Stimulated activated CD8-positive, alpha-beta memory T cell treated with anti-CD3 and anti-CD28 coated beads, Interleukin-15, amount 100 ng/mL, for 48 hours (primary cell): ENCODE measurements around the gene CYSLTR1.
"Not testable (repeated sequence)": the region's sequence is repeated elsewhere in the genome, so short reads cannot be mapped to it uniquely, and the experiment has no call there.

Source experiments
- DNase-seq, 2 donors: peaks; one replicate each; pipeline ENCODE4 v3.0.0-alpha.2; 2020; ENCODE audit warnings: low read depth in 2 of 2

The CYSLTR1 gene, protein sequence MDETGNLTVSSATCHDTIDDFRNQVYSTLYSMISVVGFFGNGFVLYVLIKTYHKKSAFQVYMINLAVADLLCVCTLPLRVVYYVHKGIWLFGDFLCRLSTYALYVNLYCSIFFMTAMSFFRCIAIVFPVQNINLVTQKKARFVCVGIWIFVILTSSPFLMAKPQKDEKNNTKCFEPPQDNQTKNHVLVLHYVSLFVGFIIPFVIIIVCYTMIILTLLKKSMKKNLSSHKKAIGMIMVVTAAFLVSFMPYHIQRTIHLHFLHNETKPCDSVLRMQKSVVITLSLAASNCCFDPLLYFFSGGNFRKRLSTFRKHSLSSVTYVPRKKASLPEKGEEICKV

DNA sequence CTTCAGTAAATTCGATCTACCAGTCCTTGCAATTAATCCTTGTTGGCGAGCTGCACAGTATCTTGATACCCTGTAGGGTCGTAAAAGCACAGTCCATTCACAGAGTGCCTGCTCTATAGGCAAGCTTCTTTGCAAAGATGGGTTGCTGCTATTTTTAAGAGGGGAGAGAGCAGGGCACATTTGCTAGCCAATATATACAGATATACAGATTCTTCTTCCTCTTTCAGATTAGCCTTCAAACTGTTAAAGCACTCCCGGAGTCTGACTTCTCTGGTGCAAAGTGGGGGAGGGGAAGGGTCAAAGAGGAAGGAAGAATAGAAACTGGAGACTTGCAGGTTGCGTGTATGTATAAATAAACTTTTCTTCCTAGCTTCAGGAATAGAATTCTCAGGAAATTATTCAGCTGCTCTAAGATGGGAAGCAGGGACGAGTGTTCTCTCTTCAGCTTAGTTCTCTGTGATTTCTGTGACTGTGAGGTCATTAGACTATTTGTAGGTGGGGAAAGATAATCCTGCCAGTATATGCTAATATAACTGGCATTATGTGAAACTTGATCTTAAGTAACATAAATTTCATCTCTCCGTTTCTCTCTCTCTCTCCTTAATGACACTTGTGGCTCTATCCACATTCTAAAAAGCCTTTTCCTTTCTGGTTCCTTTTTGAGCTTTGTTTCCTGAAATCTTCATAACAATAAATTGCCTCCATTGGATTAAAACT lies at the start of gene CYSLTR1:
Gene CYSLTR1, minus strand, starts transcription at position 242 of the 717 bp plus-strand sequence. CDS start 53,865 bp downstream, outside the sequence.
- no peak for DNase-seq

- no peak for DNase-seq
Measured at GRCh38 chrX:78377186-78377585, 49.8 kb upstream of the CYSLTR1 start.

DNA sequence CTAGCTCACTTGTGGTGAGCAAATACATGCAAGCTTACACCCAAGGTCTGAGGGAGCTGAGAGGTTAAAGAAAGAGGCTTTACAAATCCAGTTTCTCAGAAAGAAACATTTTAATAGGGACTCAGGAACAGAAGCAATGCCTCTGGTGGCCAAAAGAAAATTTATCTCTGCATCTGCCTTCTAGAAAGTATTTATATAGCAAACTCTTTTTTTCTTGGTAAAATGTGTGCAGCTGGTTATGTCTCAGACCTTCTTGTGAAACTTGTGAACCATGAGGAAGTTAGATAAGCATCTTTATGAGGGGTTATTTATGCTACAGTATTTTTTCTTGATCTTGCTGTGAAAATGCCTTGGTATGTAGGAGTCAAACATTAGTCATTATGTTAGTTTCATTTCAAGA lies 48.5 kb upstream of the CYSLTR1 start:
- DNase-seq: no peak

DNA sequence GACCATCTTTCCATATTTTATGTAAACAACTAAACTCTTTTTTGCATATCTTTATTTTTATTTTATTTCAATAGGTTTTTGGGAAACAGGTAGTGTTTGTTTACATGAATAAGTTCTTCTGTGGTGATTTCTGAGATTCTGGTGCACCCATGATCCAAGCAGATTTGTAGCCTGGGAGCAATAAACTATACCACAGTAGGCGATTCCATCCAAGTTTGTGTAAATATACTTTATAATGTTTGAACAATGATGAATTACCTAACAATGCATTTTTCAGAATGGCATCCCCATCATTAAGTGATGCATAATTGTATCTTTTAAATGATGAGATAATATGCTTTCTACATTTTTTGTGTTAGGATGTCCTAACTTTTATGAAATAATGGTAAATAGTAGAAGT lies 39.2 kb upstream of the CYSLTR1 start:
- no peak for DNase-seq

DNA sequence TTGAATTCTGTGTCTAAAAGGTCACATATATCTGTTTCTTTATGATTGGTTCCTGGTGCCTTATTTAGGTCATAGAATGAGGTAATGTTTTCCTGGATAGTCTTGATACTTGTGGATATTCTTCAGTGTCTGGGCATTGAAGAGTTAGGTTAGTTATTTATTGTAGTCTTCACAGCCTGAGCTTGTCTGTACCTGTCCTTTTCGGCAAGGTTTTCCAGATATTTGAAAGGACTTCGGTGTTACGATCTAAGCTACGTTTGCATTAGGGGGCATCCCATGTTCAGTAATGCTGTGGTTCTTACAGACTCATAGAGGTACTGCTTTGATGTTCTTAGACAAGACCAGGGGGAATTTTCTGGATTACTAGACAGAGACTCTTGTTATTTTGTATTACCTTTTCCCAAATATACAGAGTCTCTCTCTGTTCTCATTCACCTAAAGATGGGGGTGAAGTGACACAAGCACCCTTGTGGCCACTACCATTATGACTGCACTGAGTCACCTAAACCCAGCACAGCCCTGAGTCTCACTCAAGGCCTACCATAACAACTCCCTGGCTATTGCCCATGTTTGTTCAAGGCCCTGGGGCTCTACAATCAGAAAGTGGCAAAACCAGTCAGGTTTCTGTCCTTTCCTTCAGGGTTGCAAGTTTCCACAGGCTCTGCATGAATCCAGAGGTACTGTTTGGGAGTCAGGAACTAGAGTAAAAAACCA lies 30.1 kb upstream of the CYSLTR1 start:
- no peak for DNase-seq

DNA sequence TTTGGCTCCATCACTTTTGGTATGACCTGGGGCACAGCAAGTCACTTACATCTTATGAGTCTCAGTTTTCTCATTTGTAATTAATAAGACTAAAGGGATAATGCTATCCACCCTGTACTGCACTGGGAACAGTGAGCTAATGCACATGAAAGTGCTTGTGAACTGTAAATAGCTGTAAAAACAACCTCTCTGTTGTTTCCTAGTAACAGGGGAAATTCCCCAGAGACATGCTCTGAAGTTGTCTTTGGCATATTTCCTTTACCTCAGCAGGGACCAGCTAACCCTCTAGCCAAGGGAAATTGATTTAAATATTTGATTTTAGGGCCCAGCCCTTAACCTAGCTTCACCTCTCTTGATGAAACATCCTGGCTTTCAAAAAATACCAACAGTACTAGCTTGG lies 6.1 kb upstream of the CYSLTR1 start:
- DNase-seq: no peak

- no peak for DNase-seq
Measured at GRCh38 chrX:78331708-78332107, 4.3 kb upstream of the CYSLTR1 start.

GRCh38 chrX:78330540-78330939 lies 3.1 kb upstream of the CYSLTR1 start:
- no peak for DNase-seq

DNA sequence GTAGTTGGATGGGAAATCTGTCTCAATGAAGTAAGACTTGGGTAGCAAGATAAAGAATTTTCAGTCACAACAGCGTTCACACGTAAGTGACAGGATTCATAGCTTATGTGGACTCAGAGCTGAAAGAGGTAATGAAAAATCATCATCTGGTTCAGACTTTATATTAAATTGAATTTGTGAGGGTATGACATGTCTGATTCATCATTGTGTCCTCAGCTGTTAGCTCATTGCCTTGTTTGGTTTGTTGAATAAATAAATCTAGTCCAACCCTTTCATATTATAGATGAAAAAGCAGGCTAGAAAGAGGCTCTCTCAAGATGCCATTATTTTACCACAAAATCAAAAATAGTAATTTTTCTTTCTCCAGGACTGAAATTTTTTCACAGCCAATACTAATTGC lies 2.7 kb upstream of the CYSLTR1 start:
- no peak for DNase-seq

DNA sequence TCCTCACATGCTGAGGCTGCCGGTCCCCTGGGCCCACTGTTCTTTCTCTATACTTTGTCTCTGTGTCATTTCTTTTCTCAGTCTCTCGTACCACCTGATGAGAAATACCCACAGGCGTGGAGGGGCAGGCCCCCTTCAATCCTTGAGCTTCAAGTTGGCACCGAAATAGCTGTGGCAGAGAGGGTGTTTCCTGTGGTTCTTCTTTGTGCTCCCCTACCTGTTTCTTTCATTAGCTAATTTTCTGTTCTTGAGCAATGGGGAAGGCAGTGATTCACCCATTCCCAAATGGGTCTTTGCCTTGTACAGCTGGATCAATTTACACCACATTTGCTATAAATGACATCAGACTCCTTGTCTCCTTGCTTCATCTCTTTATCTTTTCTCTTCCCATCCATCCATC lies 2.1 kb upstream of the CYSLTR1 start:
- DNase-seq: no peak

GRCh38 chrX:78326401-78326800 lies 1.0 kb downstream of the CYSLTR1 start:
- DNase-seq: no peak

- no peak for DNase-seq
Measured at GRCh38 chrX:78322863-78323262, 4.5 kb downstream of the CYSLTR1 start.

DNA sequence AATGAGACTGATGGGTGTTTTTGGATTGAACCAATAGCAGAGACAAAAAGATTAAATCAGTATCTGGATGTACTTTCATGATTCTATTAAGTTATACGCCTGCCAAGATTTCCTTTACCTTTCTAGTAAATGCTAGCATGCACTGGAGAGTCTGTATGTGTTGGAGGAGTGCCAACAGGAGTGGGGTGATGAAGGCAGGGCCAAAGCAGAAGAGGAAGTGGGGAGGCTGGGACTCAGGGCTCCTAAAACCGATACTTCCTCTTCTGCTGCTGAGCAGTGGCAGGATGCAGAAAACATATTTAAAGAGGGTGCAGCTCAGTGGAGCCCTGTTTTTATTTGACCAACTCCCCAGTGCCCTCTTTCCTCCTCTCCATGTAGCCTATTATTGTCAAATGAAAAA lies 5.6 kb downstream of the CYSLTR1 start:
- DNase-seq: peak; percentile 0 to 14

GRCh38 chrX:78316265-78316664 lies 11.1 kb downstream of the CYSLTR1 start:
- DNase-seq: no peak

DNA sequence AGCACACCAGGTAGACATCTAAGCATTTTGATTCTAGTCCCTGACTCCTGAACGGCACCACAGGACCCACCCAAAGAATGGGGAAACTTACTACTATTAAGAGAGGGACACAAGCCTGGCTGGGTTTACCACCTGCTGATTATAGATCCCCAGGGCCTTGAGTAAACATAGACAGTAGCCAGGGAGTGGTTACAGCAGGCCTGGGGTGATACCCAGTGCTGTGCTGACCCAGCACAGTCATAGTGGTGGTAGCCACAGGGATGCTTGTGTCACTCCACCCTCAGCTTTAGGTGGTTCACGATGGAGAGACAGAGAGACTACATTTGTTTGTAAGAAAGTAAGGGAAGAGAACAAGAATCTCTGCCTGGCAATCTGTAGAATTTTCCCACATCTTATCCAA lies 11.7 kb downstream of the CYSLTR1 start:
- no peak for DNase-seq

GRCh38 chrX:78314561-78314960 lies 12.8 kb downstream of the CYSLTR1 start:
- no peak for DNase-seq

DNA sequence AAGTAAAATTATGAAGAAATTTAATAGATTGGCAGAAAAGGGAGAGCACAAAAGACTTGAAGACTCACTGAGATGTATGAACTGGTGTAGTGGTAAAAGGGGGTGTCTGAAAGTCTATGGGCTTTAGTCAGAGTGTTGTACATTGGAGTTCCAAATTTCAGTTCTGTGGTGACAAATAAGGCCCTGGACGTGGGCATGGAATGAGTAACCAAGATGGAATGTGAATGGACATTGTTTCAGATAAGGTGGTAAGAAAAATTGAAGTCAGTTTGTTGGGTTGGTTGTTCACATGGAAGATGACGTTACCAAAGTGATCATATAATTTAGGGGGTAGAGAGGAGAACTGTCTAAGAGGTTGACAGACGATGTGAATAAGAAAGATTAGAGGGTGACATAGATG lies 13.9 kb downstream of the CYSLTR1 start:
- DNase-seq: no peak

GRCh38 chrX:78307665-78308064 lies 19.7 kb downstream of the CYSLTR1 start:
- DNase-seq: no peak

DNA sequence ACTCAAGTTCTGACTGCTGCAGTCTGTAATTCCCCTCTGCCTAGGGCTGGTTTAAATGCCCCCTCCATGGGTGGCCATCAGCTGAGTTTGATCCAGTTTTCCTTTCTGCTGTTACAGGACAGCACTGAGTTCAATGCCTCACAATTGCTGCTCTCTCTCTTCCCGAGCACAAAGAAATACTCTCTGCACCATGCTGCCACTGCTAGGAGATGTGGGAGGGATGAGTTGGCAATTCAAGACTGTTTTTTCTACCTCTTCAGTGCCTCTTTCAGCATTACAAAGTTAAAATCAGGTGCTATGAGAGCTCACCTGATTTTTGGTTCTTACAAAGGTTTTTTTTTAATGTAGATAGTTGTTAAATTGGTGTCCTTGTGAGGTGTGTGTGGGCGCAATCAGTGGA lies 24.3 kb downstream of the CYSLTR1 start:
- DNase-seq: no peak

DNA sequence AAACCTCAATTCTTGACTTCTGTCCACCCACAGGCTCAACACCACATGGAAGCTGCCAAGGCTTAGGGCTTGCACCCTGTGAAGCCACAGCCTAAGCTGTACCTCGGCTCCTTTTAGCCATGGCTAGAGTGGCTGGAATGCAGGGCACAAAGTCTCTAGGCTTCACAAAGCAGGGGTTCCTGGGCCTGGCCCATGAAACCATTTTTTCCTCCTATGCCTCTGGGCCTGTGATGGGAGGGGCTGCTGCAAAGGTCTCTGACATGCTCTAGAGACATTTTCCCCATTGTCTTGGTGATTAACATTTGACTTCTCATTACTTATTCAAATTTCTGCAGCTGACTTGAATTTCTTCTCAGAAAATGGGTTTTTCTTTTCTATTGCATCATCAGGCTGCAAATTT lies 26.5 kb downstream of the CYSLTR1 start:
- DNase-seq: not testable (repeated sequence)

DNA sequence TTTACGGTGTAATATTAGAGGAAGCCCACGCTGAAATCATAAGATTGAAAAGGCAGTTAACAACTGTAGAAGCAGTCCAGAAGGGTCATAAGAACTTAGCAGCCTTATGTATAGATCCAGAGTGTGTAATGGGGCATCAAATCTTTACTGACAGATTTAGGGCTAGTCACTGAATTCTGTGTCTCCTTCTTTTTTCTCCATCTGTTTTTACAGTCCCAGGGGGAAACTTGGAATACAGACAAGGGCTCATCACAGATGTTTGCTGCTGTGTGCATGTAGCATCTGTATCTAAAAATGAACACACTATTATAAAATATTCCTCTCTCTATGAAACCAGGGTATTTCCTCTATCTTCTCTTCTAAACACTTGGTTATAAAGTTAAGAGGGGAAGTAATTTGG lies 43.9 kb downstream of the CYSLTR1 start:
- no peak for DNase-seq

- no peak for DNase-seq
Measured at GRCh38 chrX:78237127-78237526, 90.3 kb downstream of the CYSLTR1 start.

GRCh38 chrX:78226047-78226446 lies 101.4 kb downstream of the CYSLTR1 start:
- not testable (repeated sequence) for DNase-seq
